ENCODE results near the gene RAB36. TPM values are rescaled to one million over a fixed set of nuclear protein-coding genes. Genes with fewer than 3 reads are reported as not detected.
A peak's percentile ranks its signal among the peaks of the same experiment; 100 is the strongest.

Gene RAB36
- total RNA-seq, 2 donors from 2014 or later: 0.25 TPM; not detected in 1

- H3K27ac Mint-ChIP-seq: peak overlapping the region in 1 of 2 donors; percentile 93
- H3K36me3 Mint-ChIP-seq: no peaks in the 10 kb centered on the region
- no peak for DNase-seq (ENCODE audit: low spot score in 2 of 2)
- ATAC-seq: no peak
- H3K9me3 Mint-ChIP-seq: no peaks in the 10 kb centered on the region
Observed at GRCh38 chr22:23143119-23143518, 2.2 kb upstream of the RAB36 start.

GRCh38 chr22:23144432-23144831 lies 845 bp upstream of the RAB36 start:
- DNase-seq (ENCODE audit: low spot score in 2 of 2) (no peak), ATAC-seq (no peak)
- Mint-ChIP-seq H3K27ac (no peak overlapping the region), H3K36me3 (no peaks in the 10 kb centered on the region), H3K9me3 (no peaks in the 10 kb centered on the region)

GRCh38 chr22:23145878-23146470 lies 697 bp downstream of the RAB36 start:
- DNase-seq (ENCODE audit: low spot score in 2 of 2): no peak
- ATAC-seq: no peak
- Mint-ChIP-seq H3K36me3 (no peaks in the 10 kb centered on the region), H3K27ac (no peak overlapping the region), H3K9me3 (no peaks in the 10 kb centered on the region)

GRCh38 chr22:23146478-23147205 lies 1.4 kb downstream of the RAB36 start:
- DNase-seq (ENCODE audit: low spot score in 2 of 2) (no peak), ATAC-seq (no peak)

GRCh38 chr22:23147617-23148387 lies 2.5 kb downstream of the RAB36 start:
- no peaks in the 10 kb centered on the region for H3K9me3 Mint-ChIP-seq
- H3K27ac Mint-ChIP-seq: no peak overlapping the region
- ATAC-seq (no peak), DNase-seq (ENCODE audit: low spot score in 2 of 2) (no peak)
- no peaks in the 10 kb centered on the region for H3K36me3 Mint-ChIP-seq

More at GRCh38 chr22:23146478-23147205, 1.4 kb downstream of the RAB36 start:
- H3K27ac Mint-ChIP-seq: no peak overlapping the region
- no peaks in the 10 kb centered on the region for H3K36me3 Mint-ChIP-seq
- H3K9me3 Mint-ChIP-seq: no peaks in the 10 kb centered on the region

- ATAC-seq (no peak), DNase-seq (ENCODE audit: low spot score in 2 of 2) (no peak)
- no peaks in the 10 kb centered on the region for H3K36me3 Mint-ChIP-seq
- peak overlapping the region in 1 of 2 donors; percentile 15 for H3K27ac Mint-ChIP-seq
- no peaks in the 10 kb centered on the region for H3K9me3 Mint-ChIP-seq
Observed at GRCh38 chr22:23149743-23150238, 4.5 kb downstream of the RAB36 start.

- DNase-seq (ENCODE audit: low spot score in 2 of 2) (no peak), ATAC-seq (no peak)
- Mint-ChIP-seq H3K9me3 (no peaks in the 10 kb centered on the region), H3K36me3 (no peaks in the 10 kb centered on the region), H3K27ac (no peak overlapping the region)
Observed at GRCh38 chr22:23150762-23151161, 5.5 kb downstream of the RAB36 start.

GRCh38 chr22:23151827-23152226 lies 6.5 kb downstream of the RAB36 start:
- H3K36me3 Mint-ChIP-seq: no peaks in the 10 kb centered on the region
- ATAC-seq: no peak
- no peak for DNase-seq (ENCODE audit: low spot score in 2 of 2)

GRCh38 chr22:23152238-23153114 lies 7.2 kb downstream of the RAB36 start:
- Mint-ChIP-seq H3K27ac (peak overlapping the region; percentile 31 to 87), H3K36me3 (no peaks in the 10 kb centered on the region), H3K9me3 (no peaks in the 10 kb centered on the region)

More at GRCh38 chr22:23151827-23152226, 6.5 kb downstream of the RAB36 start:
- H3K9me3 Mint-ChIP-seq: no peaks in the 10 kb centered on the region
- H3K27ac Mint-ChIP-seq: no peak overlapping the region

GRCh38 chr22:23153994-23154393 lies 8.7 kb downstream of the RAB36 start:
- peak overlapping the region in 1 of 2 donors; percentile 44 for H3K27ac Mint-ChIP-seq
- no peaks in the 10 kb centered on the region for H3K9me3 Mint-ChIP-seq
- no peaks in the 10 kb centered on the region for H3K36me3 Mint-ChIP-seq
- ATAC-seq: no peak
- no peak for DNase-seq (ENCODE audit: low spot score in 2 of 2)

More at GRCh38 chr22:23152238-23153114, 7.2 kb downstream of the RAB36 start:
- ATAC-seq (no peak), DNase-seq (ENCODE audit: low spot score in 2 of 2) (no peak)

GRCh38 chr22:23154461-23154860 lies 9.2 kb downstream of the RAB36 start:
- Mint-ChIP-seq H3K9me3 (no peaks in the 10 kb centered on the region), H3K27ac (peak overlapping the region in 1 of 2 donors; percentile 44), H3K36me3 (no peaks in the 10 kb centered on the region)
- no peak for ATAC-seq
- DNase-seq (ENCODE audit: low spot score in 2 of 2): no peak

- ATAC-seq: no peak
- peak overlapping the region in 1 of 2 donors; percentile 18 for H3K27ac Mint-ChIP-seq
- H3K36me3 Mint-ChIP-seq: no peaks in the 10 kb centered on the region
- H3K9me3 Mint-ChIP-seq: no peaks in the 10 kb centered on the region
- no peak for DNase-seq (ENCODE audit: low spot score in 2 of 2)
Observed at GRCh38 chr22:23155143-23155542, 9.9 kb downstream of the RAB36 start.

GRCh38 chr22:23155831-23156230 lies 10.6 kb downstream of the RAB36 start:
- no peak for ATAC-seq

GRCh38 chr22:23156286-23156685 lies 11.0 kb downstream of the RAB36 start:
- H3K9me3 Mint-ChIP-seq: no peaks in the 10 kb centered on the region

More at GRCh38 chr22:23155831-23156230, 10.6 kb downstream of the RAB36 start:
- DNase-seq (ENCODE audit: low spot score in 2 of 2): no peak
- Mint-ChIP-seq H3K27ac (no peak overlapping the region), H3K9me3 (no peaks in the 10 kb centered on the region), H3K36me3 (no peaks in the 10 kb centered on the region)

GRCh38 chr22:23157560-23158515 lies 12.6 kb downstream of the RAB36 start:
- Mint-ChIP-seq H3K27ac (no peak overlapping the region), H3K36me3 (no peaks in the 10 kb centered on the region), H3K9me3 (no peaks in the 10 kb centered on the region)
- DNase-seq (ENCODE audit: low spot score in 2 of 2) (no peak), ATAC-seq (no peak)

More at GRCh38 chr22:23156286-23156685, 11.0 kb downstream of the RAB36 start:
- Mint-ChIP-seq H3K27ac (no peak overlapping the region), H3K36me3 (no peaks in the 10 kb centered on the region)
- ATAC-seq (no peak), DNase-seq (ENCODE audit: low spot score in 2 of 2) (no peak)

All from activated naive CD4-positive, alpha-beta T cell treated with anti-CD3 and anti-CD28 coated beads, Interleukin-2, amount 50 U/mL, for 72 hours (primary cell).